IMR-90 (cell line): Measurements from ENCODE around the gene GPR183. TPM values are rescaled to one million over a fixed set of nuclear protein-coding genes. Genes with fewer than 3 reads are reported as not detected.

Experiments
- ATAC-seq: fragments of 200-7000 bp; cut with Tn5 transposase; 2 replicates; pipeline ENCODE4 v1.9.1; 2020; ENCODE audit warnings: low read depth, mild to moderate bottlenecking, moderate library complexity
- BruUV-seq: library from RNA; stranded (reverse); fragments of 400-500 nt; replicated peaks from 2 replicates; lab custom pipeline; 2021; lab: Mats Ljungman, UMichigan
- CTCF ChIA-PET: fragments of 300-600 bp; formaldehyde crosslinking; extraction: SDS; loops from one replicate; lab custom pipeline; 2021; ENCODE audit warnings: antibody characterized with exemption; lab: Yijun Ruan, JAX
- POLR2A ChIA-PET: fragments of 300-600 bp; sonication (Branson Sonifier 250); formaldehyde crosslinking; loops from one replicate; lab custom pipeline; 2022; ENCODE audit warnings: antibody characterized with exemption; ENCODE audit not compliant: unreplicated experiment; lab: Charles Lee
- DNase-seq: peaks from one replicate; pipeline ENCODE4 v3.0.0; 2013
- H2AFZ ChIP-seq: replicated peaks from 2 replicates; pipeline ENCODE3; 2013; ENCODE audit warnings: low read length, mild to moderate bottlenecking; ENCODE audit not compliant: poor library complexity
- H2AK5ac ChIP-seq: 2 replicates; pipeline ENCODE4 v1.6.1; 2013; ENCODE audit warnings: low read depth, low read length, inconsistent platforms
- H2AK9ac ChIP-seq: replicated peaks from 2 replicates; pipeline ENCODE3; 2013; ENCODE audit warnings: mild to moderate bottlenecking, low read depth, low read length, moderate library complexity; ENCODE audit not compliant: poor library complexity
- H2BK120ac ChIP-seq: 2 replicates; pipeline ENCODE4 v1.6.1; 2013; ENCODE audit warnings: low read depth, low read length, inconsistent platforms
- H2BK15ac ChIP-seq: 3 replicates; pipeline ENCODE4 v1.6.1; 2013; ENCODE audit warnings: low read depth, low read length, inconsistent platforms
- H2BK20ac ChIP-seq: 2 replicates; pipeline ENCODE4 v1.6.1; 2013; ENCODE audit warnings: low read depth, mild to moderate bottlenecking, inconsistent platforms, low read length, moderate library complexity
- H2BK5ac ChIP-seq: 2 replicates; pipeline ENCODE4 v1.6.1; 2013; ENCODE audit warnings: mild to moderate bottlenecking, low read depth, low read length, inconsistent platforms; ENCODE audit not compliant: poor library complexity, severe bottlenecking
- H3K14ac ChIP-seq: replicated peaks from 2 replicates; pipeline ENCODE4 v1.6.1; 2013; ENCODE audit warnings: low read depth, low read length, inconsistent platforms
- H3K18ac ChIP-seq: 2 replicates; pipeline ENCODE4 v1.6.1; 2013; ENCODE audit warnings: low read depth, low read length, control low read depth
- H3K23ac ChIP-seq: 2 replicates; pipeline ENCODE4 v1.6.1; 2013; ENCODE audit warnings: low read depth, low read length, inconsistent platforms
- H3K27ac ChIP-seq: 2 replicates; pipeline ENCODE4 v1.5.1; 2013; ENCODE audit warnings: mild to moderate bottlenecking, control low read depth, low read length; ENCODE audit not compliant: insufficient read depth
- H3K27me3 ChIP-seq: 2 replicates; pipeline ENCODE4 v1.6.1; 2013; ENCODE audit warnings: low read length; ENCODE audit not compliant: control insufficient read depth, insufficient read depth
- H3K36me3 ChIP-seq: 2 replicates; pipeline ENCODE4 v1.6.1; 2013; ENCODE audit warnings: low read length, mixed read lengths; ENCODE audit not compliant: control insufficient read depth, insufficient read depth
- H3K4ac ChIP-seq: 2 replicates; pipeline ENCODE4 v1.6.1; 2013; ENCODE audit warnings: low read depth, low read length, inconsistent platforms
- H3K4me1 ChIP-seq: 2 replicates; pipeline ENCODE4 v1.6.1; 2013; ENCODE audit warnings: low read length, mixed read lengths; ENCODE audit not compliant: control insufficient read depth, insufficient read depth
- H3K4me2 ChIP-seq: 2 replicates; pipeline ENCODE4 v1.6.1; 2013; ENCODE audit warnings: low read depth, mild to moderate bottlenecking, control low read depth, low read length, moderate library complexity
- H3K4me3 ChIP-seq: 2 replicates; pipeline ENCODE4 v1.5.1; 2013; ENCODE audit warnings: low read depth, mild to moderate bottlenecking, control low read depth, low read length, moderate library complexity; ENCODE audit not compliant: insufficient read depth
- H3K56ac ChIP-seq: 2 replicates; pipeline ENCODE4 v1.6.1; 2013; ENCODE audit warnings: low read length, inconsistent platforms; ENCODE audit not compliant: insufficient read depth; ENCODE audit errors: extremely low read depth
- H3K79me1 ChIP-seq, 2 experiments: 2 replicates each; pipeline ENCODE4 v1.6.1; 2013; ENCODE audit warnings: low read length in 2 of 2, inconsistent platforms in 1 of 2, low read depth in 1 of 2
- H3K9ac ChIP-seq: 2 replicates; pipeline ENCODE4 v1.6.1; 2013; ENCODE audit warnings: low read depth, low read length, control low read depth
- H3K9me1 ChIP-seq: 2 replicates; pipeline ENCODE4 v1.6.1; 2013; ENCODE audit warnings: low read length, inconsistent platforms; ENCODE audit not compliant: insufficient read depth
- H3K9me3 ChIP-seq: 2 replicates; pipeline ENCODE4 v1.6.1; 2013; ENCODE audit warnings: low read length; ENCODE audit not compliant: control insufficient read depth, insufficient read depth
- H4K20me1 ChIP-seq: 2 replicates; pipeline ENCODE4 v1.6.1; 2013; ENCODE audit warnings: low read length, inconsistent platforms; ENCODE audit not compliant: insufficient read depth
- H4K5ac ChIP-seq: 2 replicates; pipeline ENCODE4 v1.6.1; 2013; ENCODE audit warnings: mild to moderate bottlenecking, low read depth, low read length, control low read depth
- H4K8ac ChIP-seq, 2 experiments: 2 replicates each; pipeline ENCODE4 v1.6.1; 2013; ENCODE audit warnings: low read depth in 2 of 2, low read length in 2 of 2, control low read depth in 1 of 2, inconsistent platforms in 1 of 2
- H4K91ac ChIP-seq: 2 replicates; pipeline ENCODE4 v1.6.1; 2013; ENCODE audit warnings: low read depth, low read length, inconsistent platforms; ENCODE audit not compliant: insufficient read depth
- CEBPB ChIP-seq: IDR thresholded peaks from 2 replicates; pipeline ENCODE4 v1.6.1; 2012; ENCODE audit warnings: low read depth, low read length, improper control_type of control experiment
- MAFK ChIP-seq: IDR thresholded peaks from 2 replicates; pipeline ENCODE4 v1.6.1; 2012; ENCODE audit warnings: low read depth, low read length, improper control_type of control experiment
- NFE2L2 ChIP-seq: fragments of 150-350 bp; IDR thresholded peaks from 2 replicates; pipeline ENCODE4 v1.6.1; 2016; ENCODE audit warnings: low read depth, mild to moderate bottlenecking, low read length
- RAD21 ChIP-seq: IDR thresholded peaks from 2 replicates; pipeline ENCODE4 v1.6.1; 2012; ENCODE audit warnings: low read length, improper control_type of control experiment
- RCOR1 ChIP-seq: IDR thresholded peaks from 2 replicates; pipeline ENCODE4 v1.6.1; 2012; ENCODE audit warnings: mild to moderate bottlenecking, low read length, improper control_type of control experiment; ENCODE audit not compliant: insufficient replicate concordance
- WGBS, 2 experiments: methylation state at CpG; one replicate each; pipeline versions ENCODE4 v1.1.5 to v1.1.7; 2013; ENCODE audit warnings: missing lambda C conversion rate in 2 of 2; ENCODE audit not compliant: insufficient read length in 1 of 2; ENCODE audit errors: extremely low coverage in 2 of 2; 5-methylcytosine and 5-hydroxymethylcytosine counted together
- dilution Hi-C: fragments of 300-500 bp; cut with HindIII; formaldehyde crosslinking; loops from one replicate; pipeline ENCODE4 v1.14.3; 2018; ENCODE audit warnings: low sequenced_read_pairs; ENCODE audit not compliant: unreplicated experiment
- in situ Hi-C: fragments of 300-500 bp; cut with MboI; formaldehyde crosslinking; loops from 3 replicates; pipeline ENCODE4 v1.14.3; 2019; ENCODE audit warnings: low sequenced_read_pairs, inconsistent platforms, mixed read lengths
- intact Hi-C: fragments of 100-400 bp; cut with micrococcal nuclease; formaldehyde crosslinking; loops from 2 replicates; pipeline ENCODE4 v1.10.0; 2022
- polyA plus RNA-seq, 3 experiments: library from polyadenylated mRNA; depleted of rRNA; stranded (reverse); fragments of >200 nt; gene quantifications; 2 replicates each; pipeline ENCODE4 v1.2.3, GENCODE V29; 2012; ENCODE audit warnings: low replicate concordance in 1 of 3
- total RNA-seq: library from RNA; depleted of rRNA; stranded (reverse); fragments of >200 nt; gene quantifications from 2 replicates; pipeline ENCODE4 v1.2.3, GENCODE V29; 2012

Gene GPR183
- total and polyA plus RNA-seq, 2 of the 4 experiments (the other 2 are of a cell fraction): 0.18 to 0.31 TPM

DNA sequence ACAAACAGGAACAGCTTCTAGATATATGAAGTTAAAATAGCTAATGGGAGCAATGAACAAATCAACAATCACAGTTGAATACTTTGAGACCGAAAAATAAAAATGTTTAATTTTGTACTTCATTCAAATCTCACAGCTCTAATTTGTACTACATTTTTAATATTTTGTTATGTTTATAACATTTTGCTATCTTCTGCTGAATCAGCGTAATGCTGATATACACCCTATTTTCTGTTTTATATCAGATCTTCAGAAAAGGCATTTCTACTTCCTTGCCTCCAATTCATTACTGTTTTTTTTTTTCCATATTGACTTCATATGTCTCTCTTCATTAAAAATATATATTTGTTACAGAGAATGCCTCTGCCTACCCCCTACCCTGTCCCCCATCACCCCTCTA lies 27.9 kb upstream of the GPR183 start:
- Histone ChIP-seq H4K20me1 (no peaks in the 10 kb centered on the region), H2AK5ac (no peak overlapping the region), H2BK120ac (no peak overlapping the region), H3K79me1 (no peaks in the 10 kb centered on the region), H3K56ac (no peak overlapping the region), H2BK20ac (no peak overlapping the region), H3K9me1 (0 out of 2 replicates have a peak, but pooled peaks cover 2% of the 10 kb centered on the region), H3K18ac (no peak overlapping the region), H4K91ac (no peak overlapping the region), H2AK9ac (no peak overlapping the region), H2BK5ac (no peak overlapping the region), H3K27ac (no peak overlapping the region), H3K23ac (no peak overlapping the region), H3K4me3 (no peak overlapping the region), H2BK15ac (no peak overlapping the region), H3K9ac (no peak overlapping the region), H2AFZ (no peak overlapping the region), H3K9me3 (no peaks in the 10 kb centered on the region), H3K4me1 (peaks cover 2% of the 10 kb centered on the region), H3K4me2 (no peak overlapping the region), H4K8ac (no peak overlapping the region), H3K36me3 (no peaks in the 10 kb centered on the region; the same call in 1 of the 2 replicates), H3K4ac (no peak overlapping the region), H3K27me3 (no peaks in the 10 kb centered on the region), H4K5ac (no peak overlapping the region), H3K14ac (no peak overlapping the region)
- DNase-seq: no peak
- WGBS, 2 experiments: no CpG with 5 or more reads among the region's 2 CpGs
- no TSS peak for BruUV-seq
- dilution Hi-C loops (no loop called here), intact Hi-C loops (no loop called here), in situ Hi-C loops (no loop called here)
- POLR2A ChIA-PET: no interaction called here
- no peak for TF ChIP-seq RAD21
- TF ChIP-seq CEBPB: no peak
- no peak for TF ChIP-seq NFE2L2
- TF ChIP-seq MAFK: peak; percentile 98
- no peak for TF ChIP-seq RCOR1
- no peak for ATAC-seq
- CTCF ChIA-PET: interaction anchor here (0.6 to 1.1 kb wide), 3 partner anchors 10 to 740 kb away, joined by 3 to 4 read pairs (median 4); no protein-coding TSS in a partner anchor
